HepG2 (cell line): ENCODE measurements around the gene NT5DC4. TPM values are rescaled to one million over a fixed set of nuclear protein-coding genes. Genes with fewer than 3 reads are reported as not detected.

Source experiments
- ATF7-NPFF ChIP-seq: sonication (generic); formaldehyde crosslinking; IDR thresholded peaks from 2 replicates; pipeline ENCODE4 v1.8.1; 2023; ENCODE audit warnings: mild to moderate bottlenecking, low read depth, missing genetic modification reagents, moderate library complexity
- GTF2F1 ChIP-seq: fragments of 150-350 bp; IDR thresholded peaks from 2 replicates; pipeline ENCODE4 v1.6.1; 2014; ENCODE audit warnings: low read length
- HBP1 ChIP-seq: IDR thresholded peaks from 2 replicates; pipeline ENCODE4 v1.6.1; 2016; ENCODE audit warnings: low read depth, control low read depth
- HINFP ChIP-seq: sonication (generic); formaldehyde crosslinking; IDR thresholded peaks from 2 replicates; pipeline ENCODE4 v1.4.0; 2020; ENCODE audit warnings: low read depth, mild to moderate bottlenecking, missing genetic modification reagents
- MAZ ChIP-seq, 2 experiments: sonication (generic) in 1 of 2; formaldehyde crosslinking in 1 of 2; IDR thresholded peaks; 2 replicates each; pipeline versions ENCODE4 v1.5.0 to v1.6.1; 2012 to 2020; ENCODE audit warnings: low read depth in 2 of 2, mild to moderate bottlenecking in 2 of 2, borderline replicate concordance in 1 of 2, improper control_type of control experiment in 1 of 2, low read length in 1 of 2, missing genetic modification reagents in 1 of 2, moderate library complexity in 1 of 2
- REXO4 ChIP-seq: sonication (generic); formaldehyde crosslinking; IDR thresholded peaks from 2 replicates; pipeline ENCODE4 v1.8.0; 2022; ENCODE audit warnings: missing genetic modification reagents, mild to moderate bottlenecking, borderline replicate concordance
- SRSF9 ChIP-seq: fragments of 200-400 bp; formaldehyde crosslinking; IDR thresholded peaks from 2 replicates; pipeline ENCODE4 v1.6.1; 2018; ENCODE audit warnings: borderline replicate concordance, mild to moderate bottlenecking, low read depth, low read length; ENCODE audit not compliant: insufficient read depth, poor library complexity, severe bottlenecking
- STAT6 ChIP-seq: sonication (generic); formaldehyde crosslinking; IDR thresholded peaks from 2 replicates; pipeline ENCODE4 v1.4.0; 2020; ENCODE audit warnings: missing genetic modification reagents, mild to moderate bottlenecking, borderline replicate concordance
- TBX2 ChIP-seq: sonication (generic); formaldehyde crosslinking; IDR thresholded peaks from 2 replicates; pipeline ENCODE4 v1.5.0; 2020; ENCODE audit warnings: missing genetic modification reagents, mild to moderate bottlenecking, borderline replicate concordance
- TCF12 ChIP-seq, 2 experiments: fragments of 450-650 bp in 1 of 2; sonication (generic) in 1 of 2; formaldehyde crosslinking in 1 of 2; IDR thresholded peaks; 2 replicates each; pipeline versions ENCODE4 v1.6.1 to v1.8.0; 2017 to 2022; ENCODE audit warnings: antibody characterized with exemption in 1 of 2, mild to moderate bottlenecking in 1 of 2, missing genetic modification reagents in 1 of 2, moderate library complexity in 1 of 2
- WIZ ChIP-seq: sonication (generic); formaldehyde crosslinking; IDR thresholded peaks from 2 replicates; pipeline ENCODE4 v1.5.1; 2020; ENCODE audit warnings: mild to moderate bottlenecking, missing genetic modification reagents
- ZBTB49 ChIP-seq: sonication (generic); formaldehyde crosslinking; IDR thresholded peaks from 2 replicates; pipeline ENCODE4 v1.4.0; 2020; ENCODE audit warnings: missing genetic modification reagents, borderline replicate concordance
- ZFP82 ChIP-seq: sonication (generic); formaldehyde crosslinking; IDR thresholded peaks from 2 replicates; pipeline ENCODE4 v1.5.1; 2020; ENCODE audit warnings: mild to moderate bottlenecking, missing genetic modification reagents, borderline replicate concordance
- ZNF235 ChIP-seq: sonication (generic); formaldehyde crosslinking; IDR thresholded peaks from 2 replicates; pipeline ENCODE4 v1.8.1; 2023; ENCODE audit warnings: mild to moderate bottlenecking, missing genetic modification reagents, borderline replicate concordance
- ZNF574 ChIP-seq: sonication (generic); formaldehyde crosslinking; IDR thresholded peaks from 2 replicates; pipeline ENCODE4 v1.4.0; 2020; ENCODE audit warnings: missing genetic modification reagents
- ZNF577 ChIP-seq: sonication (generic); formaldehyde crosslinking; IDR thresholded peaks from 2 replicates; pipeline ENCODE4 v1.4.0; 2020; ENCODE audit warnings: mild to moderate bottlenecking, low read depth, missing genetic modification reagents, borderline replicate concordance
- ZNF7 ChIP-seq: IDR thresholded peaks from 2 replicates; pipeline ENCODE4 v1.6.1; 2016; ENCODE audit warnings: missing biosample characterization, missing genetic modification reagents
- ZNF768 ChIP-seq: sonication (generic); formaldehyde crosslinking; IDR thresholded peaks from 2 replicates; pipeline ENCODE4 v1.4.0; 2020; ENCODE audit warnings: missing genetic modification reagents
- polyA plus RNA-seq, 8 experiments: library from polyadenylated mRNA; depleted of rRNA in 3 of 8; stranded (reverse) in 7 of 8; unstranded in 1 of 8; fragments of >200 nt; fragmentation: Illumina TruSeq in 4 of 8; extraction: Trizol in 4 of 8; gene quantifications; 2 replicates each; pipeline versions ENCODE4 v1.2.1 to v1.2.3, GENCODE V29; 2011 to 2016; ENCODE audit warnings: low read depth in 4 of 8, missing spikeins in 1 of 8, mixed read lengths in 1 of 8; ENCODE audit not compliant: insufficient read depth in 1 of 8
- total RNA-seq, 5 experiments: library from RNA; depleted of rRNA; stranded (reverse); fragments of >200 nt; fragmentation: Illumina TruSeq; extraction: Trizol; gene quantifications; 2 replicates each; pipeline ENCODE4 v1.2.3, GENCODE V29; 2016; ENCODE audit warnings: low read depth in 1 of 5

NT5DC4 gene
- total and polyA plus RNA-seq, 2 of the 13 experiments (the other 11 are each of a cell fraction or from before 2014, with no cell fraction given), result 0.04 to 4.2 TPM

GRCh38 chr2:112692495-112692911, 28.3 kb upstream of the NT5DC4 start (continued):
- no peak for TF ChIP-seq ZBTB49 (CRISPR knock-in tag)
- no peak for TF ChIP-seq REXO4
- no peak for TF ChIP-seq TBX2 (CRISPR knock-in tag)
- peak; percentile 71 for TF ChIP-seq ZNF574 (CRISPR knock-in tag)
- TF ChIP-seq ZNF7, result no peak
- TF ChIP-seq ZNF768 (CRISPR knock-in tag), result no peak
- TF ChIP-seq ZFP82 (CRISPR knock-in tag), result no peak
- no peak for TF ChIP-seq STAT6 (CRISPR knock-in tag)
- TF ChIP-seq HINFP (CRISPR knock-in tag), result no peak
- no peak for TF ChIP-seq SRSF9
- TF ChIP-seq GTF2F1, result no peak
- no peak for TF ChIP-seq ATF7-NPFF (CRISPR knock-in tag)
- TF ChIP-seq WIZ, result no peak
- no peak for TF ChIP-seq MAZ (IDR thresholded peaks at IDR 0.05; ENCODE audit: borderline replicate concordance, low read depth, low read length)
- no peak for TF ChIP-seq MAZ (CRISPR knock-in tag; IDR thresholded peaks at IDR 0.05; ENCODE audit: low read depth)
- no peak for TF ChIP-seq TCF12 (IDR thresholded peaks at IDR 0.05)
- no peak for TF ChIP-seq TCF12 (CRISPR knock-in tag; IDR thresholded peaks at IDR 0.05)
- no peak for TF ChIP-seq ZNF577 (CRISPR knock-in tag)
- no peak; the same call in 1 of the 2 replicates for TF ChIP-seq HBP1 (CRISPR knock-in tag)
- no peak for TF ChIP-seq ZNF235 (CRISPR knock-in tag)
